Measurements from ENCODE around the gene FOXR2. TPM values are rescaled to one million over a fixed set of nuclear protein-coding genes. Genes with fewer than 3 reads are reported as not detected.

Gene FOXR2
- total and polyA plus RNA-seq, 2 of the 4 experiments (the other 2 are of a cell fraction): not detected

- no TSS peak for BruUV-seq (replicated peaks)
- in situ Hi-C loops (cut with MboI; ENCODE audit: low sequenced_read_pairs) (no loop called here), intact Hi-C loops (cut with micrococcal nuclease) (no loop called here), dilution Hi-C loops (cut with HindIII; ENCODE audit: low sequenced_read_pairs, unreplicated experiment) (no loop called here)
- no peak overlapping the region for H3K4me2 ChIP-seq (ENCODE audit: low read depth, low read length)
- H3K4me1 ChIP-seq (ENCODE audit: control insufficient read depth, insufficient read depth, low read length): no peaks in the 10 kb centered on the region
- H3K4me3 ChIP-seq (ENCODE audit: insufficient read depth, low read depth, low read length): no peak overlapping the region
- no peak overlapping the region for H4K91ac ChIP-seq (ENCODE audit: insufficient read depth, low read depth, low read length)
- no peaks in the 10 kb centered on the region for H3K9me1 ChIP-seq (ENCODE audit: insufficient read depth, low read length)
- no peak overlapping the region for H3K4ac ChIP-seq (ENCODE audit: low read depth, low read length)
- H3K18ac ChIP-seq (ENCODE audit: low read depth, low read length): no peak overlapping the region
- H3K27me3 ChIP-seq (ENCODE audit: control insufficient read depth, insufficient read depth, low read length): no peaks in the 10 kb centered on the region
- H4K5ac ChIP-seq (ENCODE audit: low read depth, low read length): no peak overlapping the region
- H3K23ac ChIP-seq (ENCODE audit: low read depth, low read length): no peak overlapping the region
- no peak overlapping the region for H2BK20ac ChIP-seq (ENCODE audit: low read depth, low read length)
- TF ChIP-seq MAFK (IDR thresholded peaks at IDR 0.05; ENCODE audit: low read depth, low read length) (no peak), SMC3 (IDR thresholded peaks at IDR 0.05; ENCODE audit: low read depth, low read length) (no peak), ELK1 (IDR thresholded peaks at IDR 0.05; ENCODE audit: borderline replicate concordance, low read depth, low read length) (no peak), RAD21 (IDR thresholded peaks at IDR 0.05; ENCODE audit: low read length) (no peak), CHD1 (IDR thresholded peaks at IDR 0.05; ENCODE audit: low read depth, low read length) (no peak), MAZ (IDR thresholded peaks at IDR 0.05; ENCODE audit: borderline replicate concordance, low read depth, low read length) (no peak)
- no peak overlapping the region for H2BK5ac ChIP-seq (ENCODE audit: low read depth, low read length, poor library complexity, severe bottlenecking)
- H3K9ac ChIP-seq (ENCODE audit: low read depth, low read length): no peak overlapping the region
- DNase-seq: no peak
- H2AK9ac ChIP-seq (replicated peaks; ENCODE audit: low read depth, low read length, poor library complexity): no peak overlapping the region
- ATAC-seq (ENCODE audit: low read depth): no peak
- ChIA-PET POLR2A (ENCODE audit: unreplicated experiment) (no interaction called here), CTCF (no interaction called here)
- H2BK120ac ChIP-seq (ENCODE audit: low read depth, low read length): no peak overlapping the region
- no peak overlapping the region for H2AFZ ChIP-seq (replicated peaks; ENCODE audit: low read length, poor library complexity)
- H3K9me3 ChIP-seq (ENCODE audit: control insufficient read depth, insufficient read depth, low read length): no peaks in the 10 kb centered on the region
- WGBS, 2 experiments (ENCODE audit: extremely low coverage in 2 of 2, insufficient read length in 1 of 2): 88% methylated on average over 5 of the region's 13 CpGs; no CpG with 5 or more reads in 1 of the 2 experiments
- H3K56ac ChIP-seq (ENCODE audit: extremely low read depth, insufficient read depth, low read length): no peak overlapping the region
- H3K79me1 ChIP-seq (ENCODE audit: low read depth in 1 of 2, low read length in 2 of 2): no peaks in the 10 kb centered on the region
- no peaks in the 10 kb centered on the region for H4K20me1 ChIP-seq (ENCODE audit: insufficient read depth, low read length)
- H2AK5ac ChIP-seq (ENCODE audit: low read depth, low read length): no peak overlapping the region
- H3K36me3 ChIP-seq (ENCODE audit: control insufficient read depth, insufficient read depth, low read length): no peaks in the 10 kb centered on the region
- no peak overlapping the region for H3K27ac ChIP-seq (ENCODE audit: insufficient read depth, low read length)
- no peak overlapping the region for H3K14ac ChIP-seq (replicated peaks; ENCODE audit: low read depth, low read length)
- H4K8ac ChIP-seq (ENCODE audit: low read depth in 2 of 2, low read length in 2 of 2): no peak overlapping the region
- no peak overlapping the region for H2BK15ac ChIP-seq (ENCODE audit: low read depth, low read length)
These were observed 29.4 kb upstream of the FOXR2 start for GRCh38 chrX:55593756-55594257.

Data from IMR-90 (cell line).